OCI-LY1 (cell line): ENCODE data around the gene CKMT2.

Source experiments
- EZH2 ChIP-seq: fragments of 200-600 bp; sonication (generic), shearing (Covaris generic); IDR thresholded peaks from 2 replicates; pipeline ENCODE4 v1.8.0; 2017; ENCODE audit warnings: borderline replicate concordance, mixed run types, mild to moderate bottlenecking, antibody characterized with exemption, low read length, moderate library complexity, mixed read lengths
- TF ChIP-seq, protein P1 (sequence below): fragments of 200-600 bp; sonication (generic), shearing (Covaris generic); IDR thresholded peaks from 2 replicates; pipeline ENCODE4 v1.5.1; 2017; ENCODE audit warnings: mild to moderate bottlenecking, antibody characterized with exemption, low read length, moderate library complexity, mixed read lengths

DNA sequence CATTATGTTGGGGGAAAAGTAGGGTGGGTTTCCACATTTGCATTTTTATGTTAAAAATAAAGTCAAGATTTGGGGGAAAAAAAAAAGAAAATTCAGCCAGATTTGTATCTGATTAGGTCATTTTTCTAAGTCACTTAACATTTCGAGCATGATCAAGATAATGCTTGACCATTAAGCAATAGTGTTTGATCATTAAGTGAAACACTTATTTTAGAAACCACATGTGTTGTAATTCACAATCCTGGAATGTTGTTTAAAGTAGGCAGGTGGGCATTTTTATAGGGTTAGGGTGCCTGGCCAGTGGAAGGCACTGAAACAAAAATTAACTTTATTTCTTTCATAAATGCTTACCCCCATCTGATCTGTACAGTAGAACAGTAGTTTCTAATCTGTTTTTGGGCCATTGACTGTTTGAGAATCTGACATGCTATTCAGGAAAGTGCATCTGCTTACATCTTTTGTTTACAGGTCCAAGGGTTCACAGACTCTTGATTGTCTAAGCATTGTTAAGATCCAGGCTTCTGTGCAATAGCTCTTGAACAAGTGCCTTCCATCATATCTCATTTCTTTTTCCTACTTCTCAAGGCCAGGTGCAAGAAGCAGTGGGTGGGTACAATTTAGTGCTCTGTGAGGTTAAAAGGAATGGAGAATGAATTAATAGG, 77.4 kb downstream of the CKMT2 start:
- TF ChIP-seq EZH2, result no peak
- TF ChIP-seq, protein P1, sequence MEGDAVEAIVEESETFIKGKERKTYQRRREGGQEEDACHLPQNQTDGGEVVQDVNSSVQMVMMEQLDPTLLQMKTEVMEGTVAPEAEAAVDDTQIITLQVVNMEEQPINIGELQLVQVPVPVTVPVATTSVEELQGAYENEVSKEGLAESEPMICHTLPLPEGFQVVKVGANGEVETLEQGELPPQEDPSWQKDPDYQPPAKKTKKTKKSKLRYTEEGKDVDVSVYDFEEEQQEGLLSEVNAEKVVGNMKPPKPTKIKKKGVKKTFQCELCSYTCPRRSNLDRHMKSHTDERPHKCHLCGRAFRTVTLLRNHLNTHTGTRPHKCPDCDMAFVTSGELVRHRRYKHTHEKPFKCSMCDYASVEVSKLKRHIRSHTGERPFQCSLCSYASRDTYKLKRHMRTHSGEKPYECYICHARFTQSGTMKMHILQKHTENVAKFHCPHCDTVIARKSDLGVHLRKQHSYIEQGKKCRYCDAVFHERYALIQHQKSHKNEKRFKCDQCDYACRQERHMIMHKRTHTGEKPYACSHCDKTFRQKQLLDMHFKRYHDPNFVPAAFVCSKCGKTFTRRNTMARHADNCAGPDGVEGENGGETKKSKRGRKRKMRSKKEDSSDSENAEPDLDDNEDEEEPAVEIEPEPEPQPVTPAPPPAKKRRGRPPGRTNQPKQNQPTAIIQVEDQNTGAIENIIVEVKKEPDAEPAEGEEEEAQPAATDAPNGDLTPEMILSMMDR, result no peak
